Measurements from ENCODE around the gene FGF5. TPM values are rescaled to one million over a fixed set of nuclear protein-coding genes. Genes with fewer than 3 reads are reported as not detected.

FGF5 gene
- total RNA-seq, 1 experiment from 2014 or later: not detected

DNA sequence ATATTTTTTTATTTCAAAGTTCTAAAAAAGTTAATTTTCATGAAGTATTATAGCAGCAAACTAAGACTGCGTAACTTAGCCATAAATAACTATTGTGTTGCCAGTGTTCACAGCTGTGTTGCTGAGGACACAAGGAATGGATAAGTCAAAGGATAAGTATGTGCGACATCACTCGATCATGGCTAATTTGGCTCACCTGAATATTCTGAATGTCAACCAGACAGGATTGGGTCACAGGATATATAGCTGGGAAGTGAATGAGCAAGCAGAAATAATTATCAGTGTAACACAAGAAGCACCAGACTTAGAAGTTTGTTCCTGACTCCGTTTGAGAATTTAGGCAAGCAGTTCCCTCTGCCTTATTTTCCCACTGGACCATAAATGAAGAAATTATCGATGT is 35.3 kb upstream of the FGF5 start:
- Histone ChIP-seq H3K4me1 (replicated peaks; ENCODE audit: insufficient read depth) (no peaks in the 10 kb centered on the region), H3K9me2 (ENCODE audit: insufficient read depth) (no peaks in the 10 kb centered on the region), H3K27me3 (ENCODE audit: insufficient read depth, low read depth) (no peaks in the 10 kb centered on the region), H3K36me3 (ENCODE audit: low read depth) (no peaks in the 10 kb centered on the region), H3F3A (ENCODE audit: insufficient read depth, low read depth) (no peaks in the 10 kb centered on the region), H2AFZ (no peak overlapping the region), H4K20me1 (ENCODE audit: insufficient read depth) (no peaks in the 10 kb centered on the region), H3K9me3 (ENCODE audit: insufficient read depth, low read depth) (no peaks in the 10 kb centered on the region), H3K79me2 (ENCODE audit: low read depth) (no peaks in the 10 kb centered on the region), H3K4me3 (no peak overlapping the region), H3K27ac (no peak overlapping the region), H3K4me2 (no peak overlapping the region)
- no peak for DNase-seq
- intact Hi-C loops (cut with micrococcal nuclease; ENCODE audit: unreplicated experiment): no loop called here
- BruUV-seq (replicated peaks): no TSS peak
- ChIA-PET POLR2A (ENCODE audit: unreplicated experiment) (no interaction called here), CTCF (no interaction called here)
- TF ChIP-seq, protein P1, sequence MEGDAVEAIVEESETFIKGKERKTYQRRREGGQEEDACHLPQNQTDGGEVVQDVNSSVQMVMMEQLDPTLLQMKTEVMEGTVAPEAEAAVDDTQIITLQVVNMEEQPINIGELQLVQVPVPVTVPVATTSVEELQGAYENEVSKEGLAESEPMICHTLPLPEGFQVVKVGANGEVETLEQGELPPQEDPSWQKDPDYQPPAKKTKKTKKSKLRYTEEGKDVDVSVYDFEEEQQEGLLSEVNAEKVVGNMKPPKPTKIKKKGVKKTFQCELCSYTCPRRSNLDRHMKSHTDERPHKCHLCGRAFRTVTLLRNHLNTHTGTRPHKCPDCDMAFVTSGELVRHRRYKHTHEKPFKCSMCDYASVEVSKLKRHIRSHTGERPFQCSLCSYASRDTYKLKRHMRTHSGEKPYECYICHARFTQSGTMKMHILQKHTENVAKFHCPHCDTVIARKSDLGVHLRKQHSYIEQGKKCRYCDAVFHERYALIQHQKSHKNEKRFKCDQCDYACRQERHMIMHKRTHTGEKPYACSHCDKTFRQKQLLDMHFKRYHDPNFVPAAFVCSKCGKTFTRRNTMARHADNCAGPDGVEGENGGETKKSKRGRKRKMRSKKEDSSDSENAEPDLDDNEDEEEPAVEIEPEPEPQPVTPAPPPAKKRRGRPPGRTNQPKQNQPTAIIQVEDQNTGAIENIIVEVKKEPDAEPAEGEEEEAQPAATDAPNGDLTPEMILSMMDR (conservative IDR thresholded peaks at IDR 0.05): no peak
- TF ChIP-seq EZH2 (IDR thresholded peaks at IDR 0.05; ENCODE audit: low read depth): no peak

DNA sequence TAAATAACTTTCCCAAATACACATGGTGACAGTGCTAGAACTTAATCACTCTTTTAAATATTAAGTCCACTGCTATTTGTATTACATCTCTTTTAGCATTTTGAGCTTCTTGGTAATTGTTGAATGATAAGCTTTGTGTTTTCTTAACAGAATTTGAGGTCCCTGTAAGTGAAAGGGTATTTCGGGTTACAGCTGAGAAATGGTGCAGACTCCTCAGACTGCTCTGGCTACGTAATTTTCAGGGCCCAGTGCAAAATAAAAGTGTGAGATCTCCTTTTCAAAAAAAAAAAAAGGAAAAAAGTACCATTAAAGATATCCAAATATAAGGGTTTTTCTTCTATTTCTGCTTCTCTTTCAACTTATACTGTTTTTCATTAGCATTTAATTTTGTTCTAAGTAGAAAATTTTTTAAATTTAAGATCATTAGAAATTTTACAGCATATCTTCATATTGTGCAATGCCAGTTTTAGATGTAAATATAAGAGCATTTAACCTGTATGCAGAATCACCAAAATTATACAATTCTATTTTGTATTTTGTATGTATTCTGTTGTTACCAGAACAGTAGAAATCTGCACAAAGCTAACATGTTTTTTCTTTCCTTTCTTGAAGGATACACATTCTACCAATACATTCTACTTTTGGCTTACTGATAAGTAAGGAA is 33.6 kb upstream of the FGF5 start:
- H3K4me1 ChIP-seq (replicated peaks; ENCODE audit: insufficient read depth): no peaks in the 10 kb centered on the region
- no TSS peak for BruUV-seq (replicated peaks)
- H3F3A ChIP-seq (ENCODE audit: insufficient read depth, low read depth): no peaks in the 10 kb centered on the region
- H3K4me2 ChIP-seq: no peak overlapping the region
- H2AFZ ChIP-seq: no peak overlapping the region
- H3K9me2 ChIP-seq (ENCODE audit: insufficient read depth): no peaks in the 10 kb centered on the region
- no peaks in the 10 kb centered on the region for H4K20me1 ChIP-seq (ENCODE audit: insufficient read depth)
- no peak overlapping the region for H3K4me3 ChIP-seq
- no peak for DNase-seq
- no peaks in the 10 kb centered on the region for H3K27me3 ChIP-seq (ENCODE audit: insufficient read depth, low read depth)
- ChIA-PET POLR2A (ENCODE audit: unreplicated experiment) (no interaction called here), CTCF (interaction anchor here (1.1 kb wide), 1 partner anchor 33 kb away, joined by 3 read pairs; no protein-coding TSS in a partner anchor)
- no peaks in the 10 kb centered on the region for H3K36me3 ChIP-seq (ENCODE audit: low read depth)
- H3K27ac ChIP-seq: no peak overlapping the region
- no peaks in the 10 kb centered on the region for H3K9me3 ChIP-seq (ENCODE audit: insufficient read depth, low read depth)
- no peaks in the 10 kb centered on the region for H3K79me2 ChIP-seq (ENCODE audit: low read depth)
- intact Hi-C loops (cut with micrococcal nuclease; ENCODE audit: unreplicated experiment): no loop called here
- no peak for TF ChIP-seq EZH2 (IDR thresholded peaks at IDR 0.05; ENCODE audit: low read depth)
- TF ChIP-seq, protein P1 (conservative IDR thresholded peaks at IDR 0.05): no peak

DNA sequence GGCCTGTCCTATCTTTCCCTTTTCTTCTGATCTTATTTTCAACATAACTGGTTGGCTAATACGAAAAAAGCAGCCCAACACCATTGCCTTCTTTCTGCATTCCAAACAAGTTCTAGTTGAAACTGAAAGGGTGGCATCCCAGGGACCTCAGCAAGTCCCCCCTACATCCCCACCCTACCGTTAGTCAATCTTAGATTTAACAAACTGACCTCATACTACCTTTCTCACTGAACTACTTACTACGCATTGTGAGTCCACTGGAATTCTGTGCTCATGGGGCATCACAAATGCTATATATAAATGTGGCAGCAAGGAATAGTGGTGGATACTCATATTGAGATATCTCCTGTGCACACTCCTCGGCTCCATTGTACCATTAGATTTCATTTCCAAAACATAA is 33.1 kb upstream of the FGF5 start:
- TF ChIP-seq EZH2 (IDR thresholded peaks at IDR 0.05; ENCODE audit: low read depth): no peak
- TF ChIP-seq, protein P1 (conservative IDR thresholded peaks at IDR 0.05): no peak
- no peaks in the 10 kb centered on the region for H3K9me2 ChIP-seq (ENCODE audit: insufficient read depth)
- H3K27ac ChIP-seq: no peak overlapping the region
- CTCF ChIA-PET: no interaction called here
- no peak overlapping the region for H2AFZ ChIP-seq
- H3K9me3 ChIP-seq (ENCODE audit: insufficient read depth, low read depth): no peaks in the 10 kb centered on the region
- no peak overlapping the region for H3K4me3 ChIP-seq
- H3K4me2 ChIP-seq: no peak overlapping the region
- H3K27me3 ChIP-seq (ENCODE audit: insufficient read depth, low read depth): no peaks in the 10 kb centered on the region
- no peaks in the 10 kb centered on the region for H3F3A ChIP-seq (ENCODE audit: insufficient read depth, low read depth)
- no peak for DNase-seq
- no peaks in the 10 kb centered on the region for H3K79me2 ChIP-seq (ENCODE audit: low read depth)
- H4K20me1 ChIP-seq (ENCODE audit: insufficient read depth): no peaks in the 10 kb centered on the region
- H3K4me1 ChIP-seq (replicated peaks; ENCODE audit: insufficient read depth): no peaks in the 10 kb centered on the region
- intact Hi-C loops (cut with micrococcal nuclease; ENCODE audit: unreplicated experiment): no loop called here
- POLR2A ChIA-PET (ENCODE audit: unreplicated experiment): no interaction called here
- no peaks in the 10 kb centered on the region for H3K36me3 ChIP-seq (ENCODE audit: low read depth)
- no TSS peak for BruUV-seq (replicated peaks)

Measured in PC-9 (cell line).